NCI-H226 (cell line): Measurements from ENCODE around the gene CRHR1.

Source experiments
- DNase-seq: peaks from one replicate; pipeline ENCODE4 v3.0.0-alpha.2; 2015

CRHR1 gene

DNA sequence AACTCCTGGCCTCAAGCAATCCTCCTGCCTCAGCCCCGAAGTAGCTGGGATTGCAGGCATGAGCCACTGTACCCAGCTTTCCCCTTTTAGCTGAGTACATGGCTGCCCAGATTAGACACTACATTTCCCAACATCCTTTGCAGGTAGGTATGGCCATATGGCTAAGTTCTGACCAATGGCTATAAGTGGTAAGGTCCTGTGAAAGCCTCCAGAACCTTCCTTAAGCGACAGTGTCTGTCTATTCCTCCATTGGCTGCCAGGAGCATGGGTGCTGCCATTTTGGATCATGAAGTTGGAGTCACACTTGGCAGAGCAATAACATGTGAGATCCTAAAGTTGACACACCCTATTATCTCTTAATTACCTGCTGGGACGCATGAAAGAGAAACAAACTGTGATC is 24.4 kb upstream of the CRHR1 start:
- DNase-seq = no peak

DNA sequence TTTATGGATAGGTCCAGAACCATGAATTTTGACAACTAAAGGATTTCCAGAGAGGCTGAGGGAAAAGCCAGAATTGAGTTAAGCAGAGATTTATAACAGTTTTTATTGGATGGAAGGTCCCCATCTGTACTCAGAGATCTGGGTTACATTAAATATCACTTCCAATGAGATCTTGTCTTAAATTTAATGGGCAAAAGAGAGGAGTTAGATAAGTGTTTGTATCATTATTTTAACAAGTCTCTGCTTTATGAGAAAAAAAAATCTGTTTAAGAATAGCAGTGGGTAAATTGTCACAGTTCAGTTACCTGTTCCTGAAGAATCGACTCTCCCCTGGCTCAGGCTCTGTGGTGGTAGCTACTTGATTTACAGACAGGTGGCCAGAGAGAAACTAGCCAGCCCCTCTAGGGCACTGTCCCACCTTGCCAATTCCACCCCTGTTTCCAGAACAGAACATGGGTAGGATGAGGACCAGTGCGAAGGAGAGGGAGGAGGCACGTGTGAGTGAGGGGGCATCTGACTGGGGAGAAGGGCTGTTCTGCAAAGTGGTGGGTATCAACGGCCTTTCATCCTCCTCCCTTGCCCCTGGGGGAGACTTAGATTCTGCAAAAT is 22.1 kb upstream of the CRHR1 start:
- no peak for DNase-seq

DNA sequence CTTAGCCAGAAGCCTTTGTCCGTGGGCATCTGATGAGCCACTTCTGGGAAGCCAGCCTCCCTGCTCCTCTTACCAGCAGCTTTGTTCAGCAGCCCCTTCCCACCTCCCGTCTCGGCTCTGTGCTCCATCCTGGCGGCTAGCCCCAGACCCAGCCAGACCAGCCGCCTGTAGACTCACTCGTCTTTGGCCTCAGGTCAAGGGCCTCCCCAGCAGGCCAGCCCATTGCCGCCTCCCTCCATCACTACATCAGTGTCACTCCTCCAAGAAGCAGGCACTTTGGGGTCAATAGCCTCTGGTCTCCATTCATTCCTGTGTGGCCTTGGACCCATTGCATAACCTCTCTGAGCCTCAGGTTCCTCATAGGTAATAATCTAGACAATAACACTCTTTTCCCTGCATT is 20.9 kb upstream of the CRHR1 start:
- no peak for DNase-seq

DNA sequence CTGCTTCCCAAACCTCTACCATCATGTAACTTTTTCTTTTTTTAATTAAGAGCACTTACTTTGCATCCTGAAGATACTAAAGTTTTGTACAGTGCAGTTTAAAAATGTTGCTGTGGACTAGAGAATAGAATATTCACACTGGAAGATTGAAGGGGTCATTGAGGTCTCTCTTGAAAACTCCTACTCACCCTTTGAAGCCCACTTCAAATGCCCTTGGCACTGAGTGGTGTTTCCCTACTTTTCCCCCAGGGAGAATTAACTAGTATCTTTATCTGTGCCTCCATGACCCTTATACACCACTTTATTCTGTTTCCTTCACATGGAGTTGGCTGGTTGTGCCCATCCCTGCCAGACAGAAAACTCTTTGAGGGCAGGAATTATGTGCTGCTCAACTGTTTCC is 19.6 kb upstream of the CRHR1 start:
- DNase-seq = no peak

DNA sequence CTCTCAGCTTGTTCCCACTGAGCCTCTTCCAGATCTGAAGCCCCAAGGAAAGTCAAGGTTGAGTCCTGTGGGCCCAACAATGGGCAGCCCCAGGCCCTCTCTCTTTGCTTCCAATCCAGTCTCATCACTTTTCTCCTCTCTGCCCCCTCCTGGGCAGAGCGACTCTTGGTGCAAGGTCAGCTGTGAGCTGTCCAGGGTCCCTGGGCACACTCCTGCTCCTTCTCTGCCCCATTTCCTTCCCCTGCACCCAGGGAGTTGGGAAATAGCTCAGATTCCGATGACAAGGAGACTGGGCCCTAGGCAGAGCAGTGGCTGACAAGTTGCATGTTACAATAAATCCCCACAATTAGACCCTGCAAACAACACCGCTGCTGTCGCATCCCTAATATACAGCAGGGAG is 16.1 kb upstream of the CRHR1 start:
- no peak for DNase-seq

DNA sequence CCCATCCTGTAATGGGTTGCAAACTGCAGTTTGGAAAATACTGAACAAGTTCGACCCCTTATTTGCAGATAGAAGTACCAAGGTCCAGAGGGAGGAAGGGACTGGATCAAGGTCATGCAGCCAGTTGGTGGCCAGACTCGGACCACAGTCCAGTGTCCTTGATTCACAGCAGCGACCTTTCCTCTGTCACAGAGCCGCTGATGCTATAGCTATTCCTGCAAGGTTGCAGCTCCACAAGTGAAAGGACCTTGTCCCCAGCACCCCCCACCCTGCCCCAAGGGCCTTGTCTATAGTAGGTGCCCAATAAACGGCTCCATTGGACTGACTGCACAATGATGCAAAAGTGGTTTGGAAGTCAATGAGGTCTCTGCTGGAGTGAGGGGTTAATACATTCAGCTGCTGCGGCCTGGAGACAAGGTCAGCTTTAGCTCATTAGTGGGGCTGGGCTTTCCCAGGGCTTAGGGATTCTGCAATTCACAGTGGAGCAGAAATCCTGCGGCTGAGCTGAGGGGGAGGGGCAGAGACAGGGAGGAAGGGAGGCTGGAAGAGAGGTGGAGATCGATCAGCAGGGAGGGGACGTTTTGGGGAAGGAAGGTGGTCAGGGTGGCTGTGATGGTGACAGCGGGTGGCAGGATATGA is 13.4 kb upstream of the CRHR1 start:
- DNase-seq = no peak

DNA sequence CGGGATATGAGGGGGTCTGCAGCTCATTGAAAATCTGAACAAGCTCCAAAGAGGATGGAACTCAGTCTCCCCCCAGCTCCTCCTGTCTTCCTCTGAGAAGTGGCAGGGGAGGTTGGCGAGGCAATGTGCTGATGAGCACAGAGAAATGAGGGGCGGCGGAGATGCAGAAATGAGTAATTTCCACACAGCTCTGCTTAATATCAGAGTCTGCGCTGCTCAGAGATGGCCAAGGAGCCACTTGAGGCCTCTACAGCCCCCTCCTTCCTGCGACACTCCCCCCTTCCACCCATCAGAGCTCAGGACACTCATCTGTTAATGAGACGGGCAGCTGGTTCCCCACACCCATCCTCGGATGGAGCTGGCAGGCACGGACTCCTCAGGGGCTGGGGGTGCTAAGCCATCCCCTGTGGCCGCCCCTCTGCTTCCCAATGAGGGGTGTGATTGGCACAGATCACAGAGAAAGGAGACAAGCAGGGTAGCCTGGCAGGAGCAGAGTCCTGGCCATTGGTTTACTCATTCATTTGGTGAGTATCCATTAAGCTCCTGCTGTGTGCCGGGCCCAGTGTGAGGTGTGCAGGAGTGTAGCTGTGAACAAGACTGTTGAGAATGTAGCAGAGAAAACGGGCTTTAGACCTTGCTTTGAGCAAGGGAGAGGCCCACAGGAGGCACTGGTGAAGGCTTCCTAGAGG is 12.7 kb upstream of the CRHR1 start:
- no peak for DNase-seq

DNA sequence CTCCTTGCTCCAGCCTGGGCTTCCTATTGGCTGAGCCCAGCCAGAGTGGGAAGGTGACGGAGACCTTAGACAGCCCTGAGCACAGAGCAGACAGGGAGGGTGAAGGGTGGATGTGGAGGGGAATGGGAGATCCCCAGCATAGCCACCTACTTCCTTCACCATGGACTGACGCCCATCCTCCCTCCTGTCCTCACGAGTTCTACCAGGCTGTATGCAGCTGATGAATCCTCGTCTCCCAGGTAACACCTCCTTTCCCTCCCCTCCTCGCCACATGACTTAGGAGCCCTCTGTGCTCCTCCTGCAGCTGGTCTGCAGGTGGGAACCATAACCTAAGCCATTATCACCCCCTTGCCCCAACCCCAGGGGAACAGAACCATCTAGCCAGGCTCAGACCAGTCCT is 9.0 kb upstream of the CRHR1 start:
- DNase-seq = no peak

DNA sequence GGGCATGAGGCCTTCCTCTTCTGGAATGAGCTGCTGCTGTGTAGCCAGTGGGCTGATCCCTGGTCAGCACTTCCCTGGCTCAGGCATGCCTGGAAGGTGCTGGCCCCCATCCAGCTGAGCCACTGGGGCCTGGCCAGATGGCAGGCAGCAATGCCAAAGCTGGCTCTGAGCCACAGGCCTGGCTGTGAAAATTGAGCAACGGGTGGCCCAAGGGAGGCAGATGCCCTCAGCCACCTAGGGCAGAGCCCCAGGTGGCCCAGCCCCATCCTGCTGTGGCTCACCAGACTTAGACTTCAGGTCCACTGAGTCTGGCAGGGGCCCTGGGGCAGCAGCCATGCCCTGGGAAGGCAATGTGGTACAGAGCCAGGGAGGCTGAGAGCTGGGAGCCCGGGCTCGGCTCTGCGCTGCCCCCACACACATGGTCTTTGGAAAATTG is 8.5 kb upstream of the CRHR1 start:
- DNase-seq = peak; percentile 39

DNA sequence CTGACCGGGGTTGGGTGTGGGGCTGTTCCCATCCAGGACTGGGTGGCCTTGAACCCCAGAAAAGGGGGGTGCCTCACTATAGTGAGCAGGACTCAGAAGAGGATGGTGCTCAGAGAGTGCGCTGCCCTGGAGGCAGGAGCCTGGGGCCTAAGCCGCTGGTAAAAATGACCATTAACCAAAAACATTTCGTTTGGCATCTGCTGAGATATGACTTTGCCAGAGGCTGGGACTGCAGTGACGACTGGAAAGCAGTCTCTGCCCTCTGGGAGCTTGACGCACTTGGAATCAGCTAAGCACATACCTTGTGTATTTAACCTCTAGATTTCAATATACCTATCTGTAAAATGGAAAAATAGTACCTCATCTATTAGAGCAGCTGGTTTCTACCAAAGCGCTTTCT is 7.2 kb upstream of the CRHR1 start:
- DNase-seq = no peak

DNA sequence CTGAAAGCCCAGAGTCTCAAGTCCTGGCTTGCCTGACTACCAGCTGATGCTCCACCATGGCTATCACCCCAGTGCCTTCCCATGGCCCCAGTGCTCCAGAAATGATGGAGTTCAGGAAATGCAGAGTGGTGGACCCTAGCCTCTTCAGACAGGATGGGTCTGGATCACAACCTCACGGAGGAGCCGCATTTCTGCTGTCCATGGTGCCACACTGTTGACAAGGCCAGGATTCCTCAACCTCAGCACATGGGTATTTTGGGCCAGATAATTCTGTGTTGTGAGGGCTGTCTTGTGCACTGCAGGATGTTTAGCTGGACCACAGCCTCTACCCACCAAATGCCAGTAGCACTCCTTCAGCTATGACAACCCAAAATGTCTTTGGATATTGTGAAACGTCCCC is 6.7 kb upstream of the CRHR1 start:
- no peak for DNase-seq

DNA sequence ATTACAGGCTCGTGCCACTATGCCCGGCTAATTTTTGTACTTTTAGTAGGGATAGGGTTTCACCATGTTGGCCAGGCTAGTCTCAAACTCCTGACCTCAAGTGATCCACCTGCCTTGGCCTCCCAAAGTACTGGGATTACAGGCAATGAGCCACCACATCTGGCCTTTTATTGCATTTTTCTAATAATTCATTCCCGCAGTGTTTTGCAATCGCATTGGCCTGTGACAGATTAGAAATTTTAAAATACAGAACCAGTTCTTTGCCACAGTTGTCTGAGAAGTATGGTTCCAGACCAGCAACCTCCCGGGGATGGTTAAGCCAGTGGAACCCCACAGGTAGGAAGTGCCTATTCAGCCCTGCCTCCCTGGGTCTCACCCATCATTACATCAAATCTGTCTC is 3.2 kb upstream of the CRHR1 start:
- DNase-seq = no peak

DNA sequence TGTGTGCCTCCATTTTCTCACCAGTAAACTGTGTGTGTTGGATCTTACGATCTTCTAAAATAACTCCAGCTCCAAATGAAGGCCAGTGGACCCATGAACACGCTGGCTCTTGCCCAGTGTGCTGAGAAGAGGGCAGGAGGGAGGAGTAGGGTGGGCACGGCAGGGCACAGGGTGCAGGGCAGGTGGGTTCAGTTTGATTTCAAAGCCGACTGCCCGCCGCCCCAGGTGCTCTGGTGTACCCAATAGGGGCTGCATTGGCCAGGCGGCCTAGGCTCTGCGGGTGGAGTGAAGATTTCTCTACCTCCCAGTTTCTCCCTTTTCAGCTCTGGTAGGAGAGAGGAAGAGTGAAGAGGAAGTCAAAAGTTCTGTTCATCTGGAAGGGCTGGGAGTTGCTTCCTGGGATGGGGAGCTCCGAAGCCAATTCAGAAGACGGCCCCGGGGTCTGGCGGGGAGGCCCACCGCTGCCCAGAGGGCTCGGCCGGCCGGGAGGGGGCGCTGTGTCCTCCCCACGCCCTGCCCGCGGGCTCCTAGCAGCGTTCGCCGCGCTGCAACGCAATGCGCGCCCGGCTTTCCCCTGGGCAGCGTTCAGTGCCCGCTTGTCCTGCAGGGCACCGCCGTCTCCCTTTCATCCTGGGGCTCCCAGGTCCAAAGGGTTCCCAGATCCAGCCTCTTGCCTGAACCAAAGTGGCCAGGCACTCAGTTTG is 1.1 kb upstream of the CRHR1 start:
- no peak for DNase-seq

DNA sequence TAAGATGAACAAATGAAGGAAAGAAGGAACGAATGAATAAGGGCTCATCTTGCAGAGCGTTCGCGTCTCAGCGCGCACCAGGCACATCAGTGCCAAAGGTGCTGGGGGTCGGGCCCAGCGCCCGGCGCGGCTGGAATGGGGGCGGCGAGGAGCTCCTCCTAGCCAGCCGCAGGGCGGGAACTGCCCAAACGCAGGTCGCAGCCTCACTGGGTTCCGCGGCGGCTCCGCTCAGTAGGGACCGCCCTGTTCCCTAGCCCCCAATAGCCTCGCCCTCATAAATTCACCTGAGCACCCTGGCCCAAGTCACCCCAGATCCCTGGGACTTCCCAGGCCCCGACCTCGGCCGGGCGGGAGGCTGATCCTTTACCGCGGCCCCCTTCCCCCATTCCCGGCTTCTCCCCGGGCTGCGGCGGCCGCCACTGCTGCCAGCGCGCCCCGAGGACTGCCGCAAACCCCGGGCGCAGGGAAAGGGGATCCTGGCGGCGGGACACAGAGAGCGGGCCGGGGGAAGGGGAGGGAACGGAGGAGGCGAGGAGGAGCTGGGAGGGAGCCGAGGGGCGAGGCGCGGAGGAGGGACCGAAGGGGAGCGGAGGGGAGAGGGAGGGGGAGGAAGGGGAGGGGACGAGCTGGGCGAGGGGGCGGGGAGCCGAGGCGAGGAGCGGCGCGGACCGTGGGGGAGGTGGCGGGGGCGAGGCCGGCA is 377 bp upstream of the CRHR1 start:
- no peak for DNase-seq

DNA sequence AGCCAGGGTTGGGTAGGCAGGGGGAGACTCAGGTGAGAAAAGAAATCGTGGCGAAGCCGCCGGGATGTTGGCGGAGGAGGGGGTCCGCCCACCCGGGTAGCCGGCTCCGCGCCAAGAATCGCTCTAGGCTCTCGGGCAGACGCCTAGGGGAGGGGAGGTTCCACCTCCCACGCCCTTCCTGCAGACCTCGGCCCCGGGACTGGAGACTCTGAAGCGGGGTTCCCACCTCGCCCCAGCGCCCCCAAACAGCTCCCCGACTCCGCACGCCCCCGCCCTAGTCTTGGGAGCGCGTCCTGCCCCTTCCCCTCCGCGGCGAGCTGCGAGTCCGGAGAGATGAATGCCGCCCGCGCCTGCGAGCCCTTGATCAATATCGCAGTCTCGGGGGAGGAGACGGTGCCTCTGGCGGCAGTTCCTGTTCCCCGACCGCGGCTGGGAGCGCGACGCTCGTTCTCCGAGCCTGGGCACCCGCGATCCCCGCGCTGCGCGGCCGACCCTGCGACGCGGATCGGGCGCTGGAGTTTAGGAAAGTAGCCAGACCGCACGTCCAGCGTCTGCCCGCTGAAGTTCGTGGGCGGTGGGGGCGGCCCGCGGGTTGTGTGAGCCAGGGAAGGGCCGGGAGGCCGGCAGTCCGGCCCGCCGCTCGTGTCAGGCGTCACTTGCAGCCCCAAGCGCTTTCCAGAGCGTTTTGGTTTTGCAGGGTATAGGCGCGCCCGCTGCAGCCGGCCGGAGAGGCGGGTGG is 790 bp downstream of the CRHR1 start:
- DNase-seq = no peak

DNA sequence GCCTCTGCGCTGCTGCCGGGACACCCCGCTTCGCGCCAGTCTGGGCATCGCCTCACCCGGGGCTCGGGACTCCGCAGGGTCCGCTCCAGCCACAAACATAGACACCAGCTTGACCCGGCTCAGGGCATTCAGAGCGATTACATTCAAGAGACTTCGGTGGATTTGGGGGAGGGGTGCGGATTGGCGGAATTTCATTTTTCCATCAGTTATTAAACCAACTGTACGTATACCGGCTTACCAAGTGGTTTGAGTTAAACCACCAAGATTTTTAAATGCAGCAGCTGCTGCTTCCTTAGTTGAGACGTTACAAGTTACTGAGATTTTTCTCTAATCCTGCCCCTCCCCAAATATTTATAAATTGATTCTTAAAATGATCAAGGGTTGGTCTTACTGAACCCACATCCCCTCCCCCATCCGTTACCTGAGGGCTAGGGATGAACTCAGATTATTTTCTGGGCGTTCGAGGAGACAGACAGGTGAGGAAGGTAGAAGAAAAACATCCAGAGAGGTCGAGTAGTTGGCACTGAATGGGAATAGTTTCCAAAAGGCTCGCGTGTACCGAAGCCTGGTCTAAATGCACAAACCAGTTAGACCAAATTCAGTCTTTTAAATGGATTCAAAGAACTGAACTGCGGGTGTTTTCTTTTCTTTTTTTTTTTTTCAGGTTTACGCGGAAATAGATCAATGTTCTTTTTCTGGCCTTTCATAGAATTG is 1.5 kb downstream of the CRHR1 start:
- no peak for DNase-seq

DNA sequence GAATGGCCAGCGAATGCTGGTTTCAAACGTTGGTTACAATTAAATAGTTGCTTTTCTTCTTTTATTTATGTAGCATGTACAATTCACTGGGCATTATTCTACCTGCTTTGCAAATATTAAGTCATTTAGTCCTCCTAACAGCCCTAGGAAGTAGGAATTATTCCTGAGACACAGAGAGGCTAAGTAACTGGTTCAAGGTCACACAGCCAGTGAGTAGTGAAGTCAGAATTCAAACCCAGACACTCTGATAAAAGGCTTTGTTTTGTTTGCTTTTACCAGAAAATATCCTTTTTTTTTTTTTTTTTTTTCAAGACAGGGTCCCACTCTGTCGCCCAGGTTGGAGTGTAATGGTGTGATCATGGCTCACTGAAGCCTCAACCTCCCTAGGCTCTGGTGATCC is 2.2 kb downstream of the CRHR1 start:
- DNase-seq = no peak

DNA sequence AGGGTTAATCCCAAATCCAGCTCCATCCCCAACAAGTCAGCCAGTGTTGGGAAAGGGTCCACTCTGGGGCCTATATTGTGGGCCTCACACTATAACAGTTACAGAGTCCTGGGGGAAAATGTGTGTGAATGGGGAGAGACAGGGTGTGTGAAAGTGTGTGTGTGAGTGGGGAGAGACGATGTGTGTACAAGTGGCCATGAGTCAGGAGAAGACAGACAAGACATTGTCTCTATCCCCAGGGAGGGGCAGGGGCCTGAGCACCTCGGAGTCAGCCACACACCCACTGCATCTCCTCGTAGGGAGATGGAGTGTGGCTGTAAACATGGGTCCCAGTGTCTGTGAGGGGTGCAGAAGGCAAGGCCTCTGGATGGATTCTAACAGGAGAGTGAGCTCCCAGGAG is 2.9 kb downstream of the CRHR1 start:
- DNase-seq = no peak

DNA sequence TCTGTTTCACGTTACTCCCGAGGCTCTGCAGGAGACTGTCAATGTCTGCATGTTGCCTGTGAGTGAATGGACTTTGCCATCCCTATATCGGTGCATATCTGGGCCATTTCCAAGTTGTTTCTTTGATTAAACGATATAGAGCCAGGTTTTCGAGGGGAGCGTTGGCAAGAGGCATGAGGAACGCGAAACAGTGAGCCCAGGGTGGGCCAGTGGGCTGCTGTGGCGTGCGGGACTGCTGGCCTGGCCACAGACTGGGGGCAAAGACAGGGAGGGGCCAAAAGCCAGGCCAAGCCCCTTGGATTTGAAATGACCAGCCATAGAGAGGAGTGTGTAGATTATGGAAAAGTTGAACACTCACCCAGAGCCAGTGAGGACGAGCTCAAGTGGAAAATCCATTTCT is 3.5 kb downstream of the CRHR1 start:
- no peak for DNase-seq

DNA sequence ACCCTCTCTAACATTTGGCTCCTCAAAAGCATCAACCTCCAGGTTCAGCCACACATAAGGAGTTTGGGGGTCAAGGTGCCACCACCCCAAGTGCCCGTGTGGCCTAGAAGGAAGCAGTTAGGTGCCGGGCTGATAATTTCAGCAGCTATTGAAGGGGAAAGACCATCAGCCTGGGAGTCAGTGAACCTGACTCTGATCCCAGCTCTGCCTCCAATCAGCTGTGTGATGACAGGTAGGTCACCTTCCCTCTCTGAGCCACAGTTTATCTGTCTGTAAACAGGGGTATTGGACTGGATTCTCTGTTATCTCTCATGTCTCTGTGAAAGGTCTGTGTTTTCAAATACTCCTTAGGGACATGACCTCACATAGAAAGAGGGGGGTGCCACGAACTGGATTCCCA is 3.9 kb downstream of the CRHR1 start:
- DNase-seq = no peak

DNA sequence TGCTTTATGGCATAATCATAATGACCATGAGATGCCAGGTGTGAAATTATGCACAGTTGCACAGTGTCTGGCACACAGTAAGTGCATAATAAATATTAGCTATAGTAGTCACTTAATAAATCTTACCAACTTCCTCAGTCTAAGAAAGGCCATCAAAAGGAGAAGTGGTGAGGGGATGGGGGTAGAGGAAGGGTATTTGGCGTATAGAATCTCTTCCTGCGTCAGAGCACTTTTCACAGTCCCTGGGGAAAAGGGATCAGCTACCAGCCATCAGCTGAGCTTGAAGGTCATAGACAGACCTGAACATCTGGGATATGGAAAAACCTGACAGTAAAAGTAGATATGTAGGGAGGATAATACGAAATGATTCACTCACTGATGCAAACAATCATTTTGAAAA is 5.8 kb downstream of the CRHR1 start:
- no peak for DNase-seq
